HCT116 (cell line): Measurements from ENCODE around the gene DDX41. TPM values are rescaled to one million over a fixed set of nuclear protein-coding genes. Genes with fewer than 3 reads are reported as not detected.

Source experiments
- ATAC-seq: fragments of 200-7000 bp; cut with Tn5 transposase; 2 replicates; pipeline ENCODE4 v1.9.1; 2020; ENCODE audit warnings: mild to moderate bottlenecking, moderate library complexity
- BruUV-seq: library from RNA; stranded (reverse); fragments of 400-500 nt; replicated peaks from 2 replicates; lab custom pipeline; 2021; lab: Mats Ljungman, UMichigan
- CTCF ChIA-PET: fragments of 300-600 bp; sonication (Branson Sonifier 250); formaldehyde crosslinking; loops from one replicate; lab custom pipeline; 2021; ENCODE audit warnings: antibody characterized with exemption; lab: Charles Lee
- POLR2A ChIA-PET: fragments of 300-600, 350-600 bp; sonication (Branson Sonifier 250); formaldehyde crosslinking; loops from one replicate; lab custom pipeline; 2021; ENCODE audit warnings: antibody characterized with exemption; lab: Charles Lee
- RAD21 ChIA-PET, 2 experiments: fragments of 300-600 bp; sonication (Branson Sonifier 250); formaldehyde crosslinking; loops; one replicate each; lab custom pipeline; 2023; ENCODE audit warnings: low total read pairs in 2 of 2; ENCODE audit not compliant: uncharacterized antibody in 2 of 2, unreplicated experiment in 2 of 2, low non-redundant PET in 1 of 2; lab: Charles Lee
- DNase-seq: peaks from one replicate; pipeline ENCODE4 v3.0.0-alpha.2; 2010; ENCODE audit warnings: low read depth, low spot score
- H2AFZ ChIP-seq: fragments of 200-600 bp; shearing (Covaris generic), sonication (generic); 2 replicates; pipeline ENCODE4 v1.6.1; 2017; ENCODE audit warnings: low read depth, mixed run types, mixed read lengths, antibody characterized with exemption, low read length; ENCODE audit not compliant: poor library complexity, severe bottlenecking
- H3K27ac ChIP-seq: 2 replicates; pipeline ENCODE4 v1.5.1; 2012; ENCODE audit warnings: low read depth, low read length
- H3K27me3 ChIP-seq: fragments of 200-600 bp; sonication (generic); 2 replicates; pipeline ENCODE4 v1.6.1; 2016; ENCODE audit warnings: mixed run types, low read length, mixed read lengths; ENCODE audit not compliant: insufficient read depth
- H3K36me3 ChIP-seq, 2 experiments: fragments of 200-500 bp in 1 of 2; fragments of 200-600 bp in 1 of 2; sonication (Bioruptor generic) in 1 of 2; sonication (generic) in 1 of 2; 2 replicates each; pipeline versions ENCODE4 v1.5.1 to v1.6.1; 2014 to 2016; ENCODE audit warnings: low read length in 2 of 2, inconsistent platforms in 1 of 2, mixed read lengths in 1 of 2, mixed run types in 1 of 2; ENCODE audit not compliant: insufficient read depth in 2 of 2, control insufficient read depth in 1 of 2
- H3K4me1 ChIP-seq, 2 experiments: fragments of 200-600 bp in 1 of 2; sonication (generic) in 1 of 2; 2 replicates each; pipeline versions ENCODE4 v1.5.1 to v1.6.1; 2012 to 2017; ENCODE audit warnings: low read length in 2 of 2, inconsistent platforms in 1 of 2, mild to moderate bottlenecking in 1 of 2, mixed read lengths in 1 of 2, mixed run types in 1 of 2, moderate library complexity in 1 of 2; ENCODE audit not compliant: insufficient read depth in 2 of 2, control insufficient read depth in 1 of 2
- H3K4me2 ChIP-seq: fragments of 200-600 bp; sonication (generic); 2 replicates; pipeline ENCODE4 v1.6.1; 2017; ENCODE audit warnings: mixed run types, low read length, mixed read lengths
- H3K4me3 ChIP-seq, 2 experiments: fragments of 200-600 bp in 1 of 2; sonication (generic) in 1 of 2; replicated peaks in 1 of 2; 2 replicates each; pipeline ENCODE4 v1.5.1; 2011 to 2016; ENCODE audit warnings: low read length in 2 of 2, control low read depth in 1 of 2, low read depth in 1 of 2, mild to moderate bottlenecking in 1 of 2, mixed read lengths in 1 of 2, mixed run types in 1 of 2
- H3K79me2 ChIP-seq: fragments of 200-600 bp; sonication (generic); 2 replicates; pipeline ENCODE4 v1.6.1; 2017; ENCODE audit warnings: mild to moderate bottlenecking, mixed run types, low read length, moderate library complexity, mixed read lengths; ENCODE audit not compliant: insufficient read depth
- H3K9ac ChIP-seq: fragments of 200-600 bp; sonication (generic); 2 replicates; pipeline ENCODE4 v1.6.1; 2016; ENCODE audit warnings: low read length, mixed read lengths
- H3K9me2 ChIP-seq: fragments of 200-600 bp; sonication (generic), shearing (Covaris generic); 2 replicates; pipeline ENCODE4 v1.6.1; 2017; ENCODE audit warnings: mixed run types, mild to moderate bottlenecking, moderate library complexity; ENCODE audit not compliant: insufficient read depth
- H3K9me3 ChIP-seq, 2 experiments: fragments of 200-500 bp in 1 of 2; fragments of 200-600 bp in 1 of 2; sonication (Bioruptor generic) in 1 of 2; sonication (generic) in 1 of 2; 2 replicates each; pipeline ENCODE4 v1.6.1; 2014 to 2017; ENCODE audit warnings: low read length in 2 of 2, mixed read lengths in 2 of 2, inconsistent platforms in 1 of 2, low read depth in 1 of 2, mild to moderate bottlenecking in 1 of 2, mixed run types in 1 of 2, moderate library complexity in 1 of 2; ENCODE audit not compliant: control insufficient read depth in 1 of 2, insufficient read depth in 1 of 2
- H4K20me1 ChIP-seq: fragments of 200-600 bp; sonication (generic), shearing (Covaris generic); 2 replicates; pipeline ENCODE4 v1.6.1; 2017; ENCODE audit warnings: mixed run types, mild to moderate bottlenecking, moderate library complexity; ENCODE audit not compliant: insufficient read depth
- CEBPB ChIP-seq: IDR thresholded peaks from 2 replicates; pipeline ENCODE4 v1.6.1; 2012; ENCODE audit warnings: low read depth
- ELF1 ChIP-seq: IDR thresholded peaks from 2 replicates; pipeline ENCODE4 v1.6.1; 2012; ENCODE audit warnings: low read depth, borderline replicate concordance
- EZH2 ChIP-seq: fragments of 200-600 bp; sonication (generic); IDR thresholded peaks from 2 replicates; pipeline ENCODE4 v1.6.1; 2017; ENCODE audit warnings: antibody characterized with exemption, mixed run types
- EZH2phosphoT487 ChIP-seq: fragments of 200-600 bp; IDR thresholded peaks from 2 replicates; pipeline ENCODE4 v1.6.1; 2018; ENCODE audit warnings: antibody characterized with exemption, borderline replicate concordance
- FOSL1 ChIP-seq: IDR thresholded peaks from 2 replicates; pipeline ENCODE4 v1.6.1; 2012; ENCODE audit warnings: low read depth
- MAX ChIP-seq: IDR thresholded peaks from 2 replicates; pipeline ENCODE4 v1.6.1; 2012
- POLR2A ChIP-seq: IDR thresholded peaks from 2 replicates; pipeline ENCODE4 v1.7.0; 2011; ENCODE audit warnings: borderline replicate concordance; ENCODE audit not compliant: insufficient read depth, insufficient read length; ENCODE audit errors: extremely low read depth
- POLR2AphosphoS5 ChIP-seq: IDR thresholded peaks from 2 replicates; pipeline ENCODE4 v1.6.1; 2011; ENCODE audit warnings: mild to moderate bottlenecking, low read depth, low read length, moderate library complexity
- RAD21 ChIP-seq: IDR thresholded peaks from 2 replicates; pipeline ENCODE4 v1.6.1; 2012; ENCODE audit warnings: low read depth, mild to moderate bottlenecking
- SIN3A ChIP-seq: IDR thresholded peaks from 2 replicates; pipeline ENCODE4 v1.6.1; 2012; ENCODE audit warnings: low read depth
- SP1 ChIP-seq: IDR thresholded peaks from 2 replicates; pipeline ENCODE4 v1.6.1; 2012; ENCODE audit warnings: low read depth
- SRF ChIP-seq: IDR thresholded peaks from 2 replicates; pipeline ENCODE4 v1.6.1; 2012; ENCODE audit warnings: low read depth
- TCF7L2 ChIP-seq: IDR thresholded peaks from 2 replicates; pipeline ENCODE4 v1.7.0; 2011; ENCODE audit warnings: borderline replicate concordance, inconsistent platforms; ENCODE audit not compliant: insufficient read depth, insufficient read length; ENCODE audit errors: extremely low read depth
- YY1 ChIP-seq: IDR thresholded peaks from 2 replicates; pipeline ENCODE4 v1.6.1; 2011; ENCODE audit warnings: low read length, low read depth, moderate library complexity, mild to moderate bottlenecking; ENCODE audit not compliant: insufficient replicate concordance; ENCODE audit errors: extremely low read depth
- ZBTB33 ChIP-seq: IDR thresholded peaks from 2 replicates; pipeline ENCODE4 v1.6.1; 2011; ENCODE audit warnings: mild to moderate bottlenecking, low read length, moderate library complexity; ENCODE audit not compliant: insufficient replicate concordance; ENCODE audit errors: extremely low read depth
- ZNF274 ChIP-seq: fragments of 200-500 bp; sonication (Bioruptor generic); IDR thresholded peaks from 2 replicates; pipeline ENCODE4 v1.6.1; 2014; ENCODE audit warnings: mild to moderate bottlenecking, low read depth, low read length, inconsistent platforms
- intact Hi-C: fragments of 100-400 bp; cut with micrococcal nuclease; formaldehyde crosslinking; loops from 2 replicates; pipeline ENCODE4 v1.10.0; 2022
- total RNA-seq: library from RNA; stranded (reverse); gene quantifications from one replicate; pipeline ENCODE4 v1.2.1, GENCODE V29; 2021; ENCODE audit not compliant: unreplicated experiment

The DDX41 gene
- total RNA-seq, 1 experiment from 2014 or later = 141 TPM

GRCh38 chr5:177476531-177477233 lies 40.1 kb downstream of the DDX41 start:
- POLR2A ChIA-PET = interaction anchor here (1.9 to 6.3 kb wide), 2 partner anchors 10 to 18 kb away, joined by 5 to 54 read pairs; partner anchors contain the start of gene PDLIM7
- peaks cover 11% of the 10 kb centered on the region for H3K79me2 ChIP-seq
- ATAC-seq (no peak), DNase-seq (no peak)
- intact Hi-C loops = no loop called here
- TF ChIP-seq ZNF274 (no peak), SP1 (no peak), YY1 (no peak), MAX (no peak), ZBTB33 (no peak), ELF1 (no peak), EZH2phosphoT487 (no peak), POLR2A (no peak), FOSL1 (no peak), EZH2 (no peak), POLR2AphosphoS5 (no peak), SRF (no peak), RAD21 (no peak), TCF7L2 (no peak), CEBPB (no peak), SIN3A (no peak)
- TF ChIP-seq, all 23 proteins: peak for 0
- Histone ChIP-seq H3K36me3 (no peaks in the 10 kb centered on the region), H4K20me1 (no peaks in the 10 kb centered on the region), H3K4me3 (no peak overlapping the region), H3K4me1 (peaks cover 8 to 32% of the 10 kb centered on the region in 2 experiments; a peak in 3 of 4 replicates), H3K27ac (no peak overlapping the region), H3K9me2 (no peaks in the 10 kb centered on the region), H2AFZ (no peak overlapping the region), H3K4me2 (no peak overlapping the region), H3K9me3 (no peaks in the 10 kb centered on the region), H3K9ac (no peak overlapping the region), H3K27me3 (no peaks in the 10 kb centered on the region)
- ChIA-PET RAD21 (interaction anchor here in 1 of 2 experiments (0.6 kb wide), 1 partner anchor 18 kb away, joined by 3 read pairs; no protein-coding TSS in a partner anchor), CTCF (interaction anchor here (0.6 to 2.9 kb wide), 6 partner anchors 18 to 87 kb away, joined by 3 to 11 read pairs (median 4); partner anchors contain the start of gene PDLIM7)
- BruUV-seq = no TSS peak
